Keratinocyte (primary cell): ENCODE results near the gene PTK7.

Experiments
- EZH2 ChIP-seq: IDR thresholded peaks from one replicate; pipeline ENCODE4 v1.6.1; 2012; ENCODE audit warnings: inconsistent platforms, mild to moderate bottlenecking, low read length, moderate library complexity
- TF ChIP-seq, protein P1 (sequence below), 3 experiments: IDR thresholded peaks in 1 of 3; conservative IDR thresholded peaks in 1 of 3; optimal IDR thresholded peaks in 1 of 3; 2 replicates in 2 of 3; 3 replicates in 1 of 3; pipeline versions ENCODE3 to v1.5.1; 2011; ENCODE audit warnings: low read length in 3 of 3, mild to moderate bottlenecking in 3 of 3, moderate library complexity in 2 of 3, control low read depth in 1 of 3, inconsistent platforms in 1 of 3; ENCODE audit not compliant: insufficient read depth in 2 of 3; ENCODE audit errors: extremely low read depth in 1 of 3

DNA sequence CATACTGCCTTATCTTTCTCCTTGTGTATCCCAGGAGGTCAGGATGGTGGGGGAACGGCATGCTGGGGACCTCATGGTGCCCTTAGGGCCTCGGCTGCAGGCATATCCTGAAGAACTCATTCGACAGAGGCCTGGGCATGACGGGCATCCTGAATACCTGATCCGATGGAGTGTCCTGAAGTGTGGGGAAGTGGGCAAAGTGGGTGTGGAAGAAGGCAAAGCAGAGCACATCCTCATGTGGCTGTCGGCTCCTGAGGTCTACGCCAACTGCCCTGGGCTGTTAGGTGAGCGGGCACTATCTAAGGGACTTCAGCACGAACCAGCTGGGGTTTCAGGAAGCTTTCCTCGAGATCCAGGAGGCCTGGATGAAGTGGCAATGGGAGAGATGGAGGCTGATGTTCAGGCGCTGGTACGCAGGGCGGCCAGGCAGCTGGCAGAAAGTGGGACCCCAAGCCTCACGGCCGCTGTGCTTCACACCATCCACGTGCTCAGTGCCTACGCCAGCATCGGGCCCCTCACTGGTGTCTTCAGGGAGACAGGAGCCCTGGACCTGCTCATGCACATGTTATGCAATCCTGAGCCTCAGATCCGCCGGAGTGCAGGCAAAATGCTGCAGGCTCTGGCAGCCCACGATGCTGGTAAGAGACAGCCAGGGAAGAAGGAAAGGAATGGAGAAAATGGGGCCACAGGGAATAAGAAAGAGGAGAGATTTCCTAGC lies 108.3 kb downstream of the PTK7 start:
- TF ChIP-seq, protein P1, sequence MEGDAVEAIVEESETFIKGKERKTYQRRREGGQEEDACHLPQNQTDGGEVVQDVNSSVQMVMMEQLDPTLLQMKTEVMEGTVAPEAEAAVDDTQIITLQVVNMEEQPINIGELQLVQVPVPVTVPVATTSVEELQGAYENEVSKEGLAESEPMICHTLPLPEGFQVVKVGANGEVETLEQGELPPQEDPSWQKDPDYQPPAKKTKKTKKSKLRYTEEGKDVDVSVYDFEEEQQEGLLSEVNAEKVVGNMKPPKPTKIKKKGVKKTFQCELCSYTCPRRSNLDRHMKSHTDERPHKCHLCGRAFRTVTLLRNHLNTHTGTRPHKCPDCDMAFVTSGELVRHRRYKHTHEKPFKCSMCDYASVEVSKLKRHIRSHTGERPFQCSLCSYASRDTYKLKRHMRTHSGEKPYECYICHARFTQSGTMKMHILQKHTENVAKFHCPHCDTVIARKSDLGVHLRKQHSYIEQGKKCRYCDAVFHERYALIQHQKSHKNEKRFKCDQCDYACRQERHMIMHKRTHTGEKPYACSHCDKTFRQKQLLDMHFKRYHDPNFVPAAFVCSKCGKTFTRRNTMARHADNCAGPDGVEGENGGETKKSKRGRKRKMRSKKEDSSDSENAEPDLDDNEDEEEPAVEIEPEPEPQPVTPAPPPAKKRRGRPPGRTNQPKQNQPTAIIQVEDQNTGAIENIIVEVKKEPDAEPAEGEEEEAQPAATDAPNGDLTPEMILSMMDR (optimal IDR thresholded peaks at IDR 0.05 in 1 of 3, IDR thresholded peaks at IDR 0.05 in 1 of 3, conservative IDR thresholded peaks at IDR 0.05 in 1 of 3; ENCODE audit: extremely low read depth in 1 of 3, insufficient read depth in 2 of 3, low read length in 3 of 3): no peak
- TF ChIP-seq EZH2: no peak
